Measurements from ENCODE around the gene WDR1.

The WDR1 gene

DNA sequence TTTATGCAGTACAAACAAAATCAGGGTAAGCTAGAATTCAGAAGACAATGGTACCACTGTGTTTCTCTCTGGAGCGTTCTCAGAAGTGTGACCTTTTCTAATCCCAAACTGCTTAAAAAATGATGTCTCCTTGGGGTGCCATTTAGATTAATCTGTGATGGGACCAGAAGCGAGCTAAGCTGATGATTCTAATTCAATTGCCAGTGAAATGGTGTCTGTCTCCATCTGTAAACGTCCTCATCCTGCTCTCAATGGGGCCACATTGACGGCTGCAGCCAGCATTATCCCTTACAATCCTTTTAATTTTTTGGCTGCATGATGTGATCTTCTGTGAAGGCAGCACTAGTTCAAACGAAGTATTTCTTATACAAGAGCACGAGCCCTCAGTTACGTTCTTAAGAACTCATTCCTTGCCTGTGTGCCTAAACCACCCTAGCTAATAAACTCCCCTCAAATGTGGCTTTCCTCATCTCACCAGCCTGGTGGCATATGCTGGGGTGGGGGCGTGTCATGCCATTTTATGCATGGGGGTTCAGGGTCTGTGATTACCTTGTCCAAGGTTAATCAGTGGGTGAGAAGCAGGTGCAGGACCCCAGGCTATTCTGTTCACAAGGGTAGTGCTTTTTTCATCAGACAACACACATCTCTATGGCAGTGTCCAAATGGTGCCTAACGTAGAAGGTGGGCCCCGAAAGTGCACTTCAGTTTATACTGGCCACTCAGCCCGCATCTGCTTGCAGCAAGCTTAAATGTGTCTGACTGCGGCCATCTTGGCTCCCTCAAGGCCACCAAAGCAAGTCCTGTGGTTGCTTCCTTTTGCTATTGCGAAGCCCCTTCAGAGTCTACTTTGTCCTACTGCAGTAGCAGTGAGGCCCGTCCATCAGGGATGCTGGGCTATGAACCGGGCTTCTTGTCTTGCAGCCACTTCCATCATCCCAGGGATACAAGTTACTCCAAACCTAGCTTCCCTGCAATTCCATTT lies 49.6 kb downstream of the WDR1 start:
- no peaks in the 10 kb centered on the region for H3K9me3 ChIP-seq (ENCODE audit: low read length)
- peaks cover 14% of the 10 kb centered on the region for H3K4me1 ChIP-seq (ENCODE audit: insufficient read depth, low read length)
- H3K27me3 ChIP-seq (ENCODE audit: control insufficient read depth in 1 of 2, insufficient read depth in 2 of 2, low read length in 2 of 2) = no peaks in the 10 kb centered on the region
- no peak overlapping the region for H3K9ac ChIP-seq (ENCODE audit: low read length)
- H3K4me3 ChIP-seq (ENCODE audit: low read depth in 1 of 2, low read length in 2 of 2) = no peak overlapping the region
- peaks cover 18% of the 10 kb centered on the region for H3K36me3 ChIP-seq (ENCODE audit: insufficient read depth, low read length)
- H3K27ac ChIP-seq (ENCODE audit: low read depth, low read length) = peak overlapping the region; percentile 28

GRCh38 chr4:10066206-10066605 lies 50.4 kb downstream of the WDR1 start:
- H3K36me3 ChIP-seq (ENCODE audit: insufficient read depth, low read length) = peaks cover 18% of the 10 kb centered on the region
- H3K9me3 ChIP-seq (ENCODE audit: low read length) = no peaks in the 10 kb centered on the region
- H3K27ac ChIP-seq (ENCODE audit: low read depth, low read length) = no peak overlapping the region
- H3K27me3 ChIP-seq (ENCODE audit: control insufficient read depth in 1 of 2, insufficient read depth in 2 of 2, low read length in 2 of 2) = no peaks in the 10 kb centered on the region
- no peak overlapping the region for H3K9ac ChIP-seq (ENCODE audit: low read length)
- peaks cover 14% of the 10 kb centered on the region for H3K4me1 ChIP-seq (ENCODE audit: insufficient read depth, low read length)
- no peak overlapping the region for H3K4me3 ChIP-seq (ENCODE audit: low read depth in 1 of 2, low read length in 2 of 2)

DNA sequence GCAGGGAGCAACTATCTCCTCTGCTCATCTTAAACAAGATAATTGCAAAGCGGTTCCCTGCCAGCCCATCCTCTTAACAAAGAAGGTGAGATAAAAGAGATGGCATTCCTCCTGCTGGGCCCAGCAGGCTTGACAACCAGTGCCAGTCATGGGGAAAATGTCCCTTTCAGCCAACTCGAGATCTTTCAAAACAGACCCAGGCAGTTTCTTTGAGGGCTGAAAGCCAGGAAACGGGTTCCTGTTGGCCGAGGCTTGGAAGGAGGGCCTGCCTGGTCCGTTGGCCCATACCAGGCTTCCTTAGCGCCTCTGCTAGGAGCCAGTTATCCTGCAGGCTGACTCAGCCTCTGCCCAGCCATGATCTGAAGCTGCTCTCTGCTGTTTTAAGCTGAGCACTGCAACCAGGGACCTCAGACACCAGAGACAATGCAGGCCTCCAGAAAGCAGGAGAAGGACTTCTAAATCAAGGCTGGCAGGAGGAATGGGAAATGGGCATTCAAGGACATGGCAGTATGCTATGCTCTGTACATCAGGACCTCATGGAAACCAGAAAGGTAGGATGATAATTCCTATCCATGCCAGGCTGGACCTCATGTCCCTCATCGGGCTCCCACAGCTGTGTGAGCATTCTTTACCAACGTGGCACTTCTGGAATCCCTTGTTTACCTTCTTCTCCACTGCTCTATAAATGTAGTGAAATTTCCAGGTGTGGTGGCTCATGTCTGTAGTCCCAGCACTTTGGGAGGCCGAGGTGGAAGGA lies 52.9 kb downstream of the WDR1 start:
- no peak overlapping the region for H3K27ac ChIP-seq (ENCODE audit: low read depth, low read length)
- no peak overlapping the region for H3K9ac ChIP-seq (ENCODE audit: low read length)

GRCh38 chr4:10061650-10062415 lies 54.8 kb downstream of the WDR1 start:
- Histone ChIP-seq H3K36me3 (ENCODE audit: insufficient read depth, low read length) (peaks cover under 1% of the 10 kb centered on the region), H3K9ac (ENCODE audit: low read length) (no peak overlapping the region), H3K4me1 (ENCODE audit: insufficient read depth, low read length) (peaks cover 14% of the 10 kb centered on the region), H3K4me3 (ENCODE audit: low read depth in 1 of 2, low read length in 2 of 2) (no peak overlapping the region), H3K27me3 (ENCODE audit: control insufficient read depth in 1 of 2, insufficient read depth in 2 of 2, low read length in 2 of 2) (no peaks in the 10 kb centered on the region), H3K9me3 (ENCODE audit: low read length) (no peaks in the 10 kb centered on the region), H3K27ac (ENCODE audit: low read depth, low read length) (no peak overlapping the region)

More for the DNA sequence above, 52.9 kb downstream of the WDR1 start:
- H3K4me1 ChIP-seq (ENCODE audit: insufficient read depth, low read length) = peaks cover 14% of the 10 kb centered on the region
- no peaks in the 10 kb centered on the region for H3K9me3 ChIP-seq (ENCODE audit: low read length)
- no peaks in the 10 kb centered on the region for H3K27me3 ChIP-seq (ENCODE audit: control insufficient read depth in 1 of 2, insufficient read depth in 2 of 2, low read length in 2 of 2)
- H3K4me3 ChIP-seq (ENCODE audit: low read depth in 1 of 2, low read length in 2 of 2) = no peak overlapping the region
- H3K36me3 ChIP-seq (ENCODE audit: insufficient read depth, low read length) = peaks cover 9% of the 10 kb centered on the region

GRCh38 chr4:10058371-10058770 lies 58.2 kb downstream of the WDR1 start:
- Histone ChIP-seq H3K9me3 (ENCODE audit: low read length) (no peaks in the 10 kb centered on the region), H3K9ac (ENCODE audit: low read length) (no peak overlapping the region), H3K4me3 (ENCODE audit: low read depth in 1 of 2, low read length in 2 of 2) (no peak overlapping the region), H3K27ac (ENCODE audit: low read depth, low read length) (no peak overlapping the region), H3K4me1 (ENCODE audit: insufficient read depth, low read length) (peaks cover 5% of the 10 kb centered on the region), H3K27me3 (ENCODE audit: control insufficient read depth in 1 of 2, insufficient read depth in 2 of 2, low read length in 2 of 2) (no peaks in the 10 kb centered on the region), H3K36me3 (ENCODE audit: insufficient read depth, low read length) (no peaks in the 10 kb centered on the region)

- H3K36me3 ChIP-seq (ENCODE audit: insufficient read depth, low read length) = no peaks in the 10 kb centered on the region
- no peak overlapping the region for H3K27ac ChIP-seq (ENCODE audit: low read depth, low read length)
- H3K9me3 ChIP-seq (ENCODE audit: low read length) = no peaks in the 10 kb centered on the region
Observed at GRCh38 chr4:10057023-10057395, 59.6 kb downstream of the WDR1 start.

GRCh38 chr4:10056334-10057022 lies 60.1 kb downstream of the WDR1 start:
- Histone ChIP-seq H3K9ac (ENCODE audit: low read length) (no peak overlapping the region), H3K27ac (ENCODE audit: low read depth, low read length) (no peak overlapping the region), H3K4me3 (ENCODE audit: low read depth in 1 of 2, low read length in 2 of 2) (no peak overlapping the region), H3K4me1 (ENCODE audit: insufficient read depth, low read length) (no peaks in the 10 kb centered on the region), H3K36me3 (ENCODE audit: insufficient read depth, low read length) (no peaks in the 10 kb centered on the region), H3K27me3 (ENCODE audit: control insufficient read depth in 1 of 2, insufficient read depth in 2 of 2, low read length in 2 of 2) (no peaks in the 10 kb centered on the region), H3K9me3 (ENCODE audit: low read length) (no peaks in the 10 kb centered on the region)

More at GRCh38 chr4:10057023-10057395, 59.6 kb downstream of the WDR1 start:
- H3K4me3 ChIP-seq (ENCODE audit: low read depth in 1 of 2, low read length in 2 of 2) = no peak overlapping the region
- H3K9ac ChIP-seq (ENCODE audit: low read length) = no peak overlapping the region
- no peaks in the 10 kb centered on the region for H3K4me1 ChIP-seq (ENCODE audit: insufficient read depth, low read length)
- no peaks in the 10 kb centered on the region for H3K27me3 ChIP-seq (ENCODE audit: control insufficient read depth in 1 of 2, insufficient read depth in 2 of 2, low read length in 2 of 2)

GRCh38 chr4:10055871-10056270 lies 60.7 kb downstream of the WDR1 start:
- Histone ChIP-seq H3K4me3 (ENCODE audit: low read depth in 1 of 2, low read length in 2 of 2) (no peak overlapping the region), H3K9me3 (ENCODE audit: low read length) (no peaks in the 10 kb centered on the region), H3K27ac (ENCODE audit: low read depth, low read length) (no peak overlapping the region), H3K4me1 (ENCODE audit: insufficient read depth, low read length) (no peaks in the 10 kb centered on the region), H3K9ac (ENCODE audit: low read length) (no peak overlapping the region), H3K36me3 (ENCODE audit: insufficient read depth, low read length) (no peaks in the 10 kb centered on the region), H3K27me3 (ENCODE audit: control insufficient read depth in 1 of 2, insufficient read depth in 2 of 2, low read length in 2 of 2) (no peaks in the 10 kb centered on the region)

GRCh38 chr4:10054571-10055041 lies 62.0 kb downstream of the WDR1 start:
- no peaks in the 10 kb centered on the region for H3K4me1 ChIP-seq (ENCODE audit: insufficient read depth, low read length)
- no peak overlapping the region for H3K9ac ChIP-seq (ENCODE audit: low read length)
- no peak overlapping the region for H3K4me3 ChIP-seq (ENCODE audit: low read depth in 1 of 2, low read length in 2 of 2)
- H3K9me3 ChIP-seq (ENCODE audit: low read length) = no peaks in the 10 kb centered on the region
- H3K27me3 ChIP-seq (ENCODE audit: control insufficient read depth in 1 of 2, insufficient read depth in 2 of 2, low read length in 2 of 2) = no peaks in the 10 kb centered on the region
- no peak overlapping the region for H3K27ac ChIP-seq (ENCODE audit: low read depth, low read length)
- H3K36me3 ChIP-seq (ENCODE audit: insufficient read depth, low read length) = no peaks in the 10 kb centered on the region

DNA sequence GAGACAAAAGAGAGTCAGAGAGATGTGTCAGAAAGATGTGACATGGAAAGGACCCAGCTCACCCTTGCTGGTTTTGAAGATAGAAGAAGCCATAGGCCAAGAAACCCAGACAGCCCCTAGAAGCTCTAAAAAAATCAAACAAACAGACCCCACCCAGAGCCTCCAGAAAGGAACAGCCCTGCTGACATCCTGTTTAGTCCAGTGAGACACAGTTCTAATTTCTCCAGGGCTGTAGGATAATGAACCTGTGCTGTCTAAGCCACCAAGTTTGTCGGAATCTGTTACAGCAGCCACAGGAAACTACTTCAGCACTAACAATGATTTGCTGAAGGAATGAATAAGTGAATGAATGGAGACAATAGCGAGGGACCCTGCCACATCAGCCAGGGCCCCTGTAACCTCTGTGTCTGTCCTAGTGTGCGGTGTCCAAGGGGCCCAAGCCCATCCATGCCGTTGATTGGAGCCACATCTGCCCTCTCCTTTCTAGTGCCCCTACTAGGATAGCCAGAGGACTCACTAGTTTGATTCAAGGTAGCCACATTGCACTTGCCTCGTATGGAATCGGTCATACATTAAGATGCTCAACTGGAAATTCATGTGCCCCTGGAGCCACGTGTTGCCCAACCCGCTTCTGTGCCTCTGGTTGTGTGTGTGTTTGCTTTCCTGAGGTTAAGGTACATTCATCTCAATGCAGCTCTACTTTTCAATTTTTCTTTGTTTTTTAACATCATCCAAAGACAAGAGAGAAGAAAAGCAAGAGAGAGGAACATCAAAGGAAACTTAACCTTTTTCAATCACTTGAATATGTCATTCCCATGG lies 62.8 kb downstream of the WDR1 start:
- Histone ChIP-seq H3K9me3 (ENCODE audit: low read length) (no peaks in the 10 kb centered on the region), H3K27me3 (ENCODE audit: control insufficient read depth in 1 of 2, insufficient read depth in 2 of 2, low read length in 2 of 2) (no peaks in the 10 kb centered on the region), H3K9ac (ENCODE audit: low read length) (no peak overlapping the region), H3K27ac (ENCODE audit: low read depth, low read length) (no peak overlapping the region), H3K4me3 (ENCODE audit: low read depth in 1 of 2, low read length in 2 of 2) (no peak overlapping the region), H3K36me3 (ENCODE audit: insufficient read depth, low read length) (no peaks in the 10 kb centered on the region), H3K4me1 (ENCODE audit: insufficient read depth, low read length) (no peaks in the 10 kb centered on the region)

Data from muscle layer of colon (tissue), 2 donors.